Bronchial epithelial cell (primary cell): ENCODE data around the gene GRID2IP. TPM values are rescaled to one million over a fixed set of nuclear protein-coding genes. Genes with fewer than 3 reads are reported as not detected.
A peak's percentile ranks its signal among the peaks of the same experiment; 100 is the strongest.
"Not testable (repeated sequence)": the region's sequence is repeated elsewhere in the genome, so short reads cannot be mapped to it uniquely, and the experiment has no call there.

Source experiments
- DNase-seq: peaks from one replicate; pipeline ENCODE4 v3.0.0-alpha.2; 2010; ENCODE audit warnings: low read depth
- FAIRE-seq: peaks from 2 replicates; lab custom pipeline; 2011; peaks lifted over from hg19 to GRCh38; lab: Jason Lieb, UNC
- H3K27me3 ChIP-seq: 2 replicates; pipeline ENCODE4 v1.5.1; 2011; ENCODE audit warnings: low read length; ENCODE audit not compliant: control insufficient read depth, insufficient read depth
- H3K36me3 ChIP-seq: 2 replicates; pipeline ENCODE4 v1.5.1; 2011; ENCODE audit warnings: low read length; ENCODE audit not compliant: control insufficient read depth, insufficient read depth
- H3K4me3 ChIP-seq: 2 replicates; pipeline ENCODE4 v1.5.1; 2011; ENCODE audit warnings: mild to moderate bottlenecking, low read depth, low read length, control low read depth
- total RNA-seq: library from RNA; depleted of rRNA; stranded (reverse); fragments of >200 nt; gene quantifications from 2 replicates; pipeline ENCODE4 v1.2.1, GENCODE V29; 2014
- TF ChIP-seq, protein P1 (sequence below): IDR thresholded peaks from 2 replicates; pipeline ENCODE4 v1.5.1; 2011; ENCODE audit warnings: mild to moderate bottlenecking, moderate library complexity, low read length, control low read depth, inconsistent platforms; ENCODE audit not compliant: insufficient read depth, severe bottlenecking

Gene GRID2IP
- total RNA-seq, 1 donor from 2014 or later = 0.26 TPM

DNA sequence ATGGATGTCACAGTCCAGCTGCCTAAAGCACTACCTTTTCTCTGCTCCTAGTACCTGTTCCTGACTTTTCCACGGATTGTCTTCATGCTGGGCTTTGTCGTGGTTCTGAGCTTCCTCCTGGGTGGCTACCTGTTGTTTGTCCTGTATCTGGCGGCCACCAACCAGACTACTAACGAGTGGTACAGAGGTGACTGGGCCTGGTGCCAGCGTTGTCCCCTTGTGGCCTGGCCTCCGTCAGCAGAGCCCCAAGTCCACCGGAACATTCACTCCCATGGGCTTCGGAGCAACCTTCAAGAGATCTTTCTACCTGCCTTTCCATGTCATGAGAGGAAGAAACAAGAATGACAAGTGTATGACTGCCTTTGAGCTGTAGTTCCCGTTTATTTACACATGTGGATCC lies 37.3 kb upstream of the GRID2IP start:
- peaks cover 8% of the 10 kb centered on the region for H3K36me3 ChIP-seq
- FAIRE-seq = no peak
- TF ChIP-seq, protein P1, sequence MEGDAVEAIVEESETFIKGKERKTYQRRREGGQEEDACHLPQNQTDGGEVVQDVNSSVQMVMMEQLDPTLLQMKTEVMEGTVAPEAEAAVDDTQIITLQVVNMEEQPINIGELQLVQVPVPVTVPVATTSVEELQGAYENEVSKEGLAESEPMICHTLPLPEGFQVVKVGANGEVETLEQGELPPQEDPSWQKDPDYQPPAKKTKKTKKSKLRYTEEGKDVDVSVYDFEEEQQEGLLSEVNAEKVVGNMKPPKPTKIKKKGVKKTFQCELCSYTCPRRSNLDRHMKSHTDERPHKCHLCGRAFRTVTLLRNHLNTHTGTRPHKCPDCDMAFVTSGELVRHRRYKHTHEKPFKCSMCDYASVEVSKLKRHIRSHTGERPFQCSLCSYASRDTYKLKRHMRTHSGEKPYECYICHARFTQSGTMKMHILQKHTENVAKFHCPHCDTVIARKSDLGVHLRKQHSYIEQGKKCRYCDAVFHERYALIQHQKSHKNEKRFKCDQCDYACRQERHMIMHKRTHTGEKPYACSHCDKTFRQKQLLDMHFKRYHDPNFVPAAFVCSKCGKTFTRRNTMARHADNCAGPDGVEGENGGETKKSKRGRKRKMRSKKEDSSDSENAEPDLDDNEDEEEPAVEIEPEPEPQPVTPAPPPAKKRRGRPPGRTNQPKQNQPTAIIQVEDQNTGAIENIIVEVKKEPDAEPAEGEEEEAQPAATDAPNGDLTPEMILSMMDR = no peak
- DNase-seq = no peak
- H3K4me3 ChIP-seq = no peak overlapping the region
- H3K27me3 ChIP-seq = no peaks in the 10 kb centered on the region

DNA sequence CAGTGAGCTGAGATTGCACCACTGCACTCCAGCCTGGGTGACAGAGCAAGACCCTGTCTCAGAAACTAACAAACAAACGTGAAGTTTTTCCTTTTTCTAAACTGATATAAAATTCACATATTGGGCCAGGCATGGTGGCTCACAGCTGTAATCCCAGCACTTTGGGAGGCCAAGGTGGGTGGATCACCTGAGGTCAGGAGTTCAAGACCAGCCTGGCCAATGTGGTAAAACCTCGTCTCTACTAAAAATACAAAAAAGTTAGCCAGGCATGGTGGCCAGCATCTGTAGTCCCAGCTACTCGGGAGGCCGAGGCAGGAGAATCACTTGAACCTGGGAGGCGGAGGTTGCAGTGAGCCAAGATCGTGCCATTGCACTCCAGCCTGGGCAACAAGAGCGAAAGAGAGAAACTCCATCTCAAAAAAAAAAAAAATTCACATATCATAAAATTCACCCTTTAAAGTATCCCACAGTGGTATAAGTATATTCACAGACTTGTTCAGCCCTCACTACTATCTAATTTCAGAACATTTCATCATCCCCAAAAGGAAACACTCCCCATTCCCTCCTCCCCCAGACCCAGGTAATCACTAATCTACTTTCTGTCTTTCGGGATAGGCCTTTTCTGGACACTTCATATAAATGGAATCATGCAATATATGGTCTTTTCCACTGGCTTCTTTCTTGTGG lies 34.6 kb upstream of the GRID2IP start:
- H3K4me3 ChIP-seq, FAIRE-seq, H3K27me3 ChIP-seq, DNase-seq: not testable (repeated sequence)
- H3K36me3 ChIP-seq = peaks cover 13% of the 10 kb centered on the region

DNA sequence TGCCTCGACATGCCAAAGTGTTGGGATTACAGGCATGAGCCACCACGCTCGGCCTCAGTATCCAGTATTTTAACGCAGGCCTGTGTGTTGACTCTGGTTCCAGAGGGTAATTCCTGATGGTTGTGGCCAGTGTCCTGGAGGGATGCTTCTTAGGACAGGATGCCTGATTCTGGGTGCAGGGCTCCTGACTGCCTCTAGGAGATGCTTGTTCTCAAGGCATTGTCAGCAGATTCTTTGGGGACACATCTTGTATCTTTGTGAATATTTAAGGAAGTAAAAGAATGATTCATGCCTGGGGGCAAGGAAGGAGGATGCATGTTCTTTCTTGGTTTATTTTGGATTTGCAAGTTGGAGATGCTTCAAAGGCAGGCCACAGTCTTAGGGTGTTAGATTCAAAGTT lies 28.2 kb upstream of the GRID2IP start:
- FAIRE-seq = no peak
- Histone ChIP-seq H3K4me3 (no peak overlapping the region), H3K36me3 (peaks cover 7% of the 10 kb centered on the region), H3K27me3 (no peaks in the 10 kb centered on the region)
- DNase-seq = no peak
- TF ChIP-seq, protein P1 = peak; percentile 9

DNA sequence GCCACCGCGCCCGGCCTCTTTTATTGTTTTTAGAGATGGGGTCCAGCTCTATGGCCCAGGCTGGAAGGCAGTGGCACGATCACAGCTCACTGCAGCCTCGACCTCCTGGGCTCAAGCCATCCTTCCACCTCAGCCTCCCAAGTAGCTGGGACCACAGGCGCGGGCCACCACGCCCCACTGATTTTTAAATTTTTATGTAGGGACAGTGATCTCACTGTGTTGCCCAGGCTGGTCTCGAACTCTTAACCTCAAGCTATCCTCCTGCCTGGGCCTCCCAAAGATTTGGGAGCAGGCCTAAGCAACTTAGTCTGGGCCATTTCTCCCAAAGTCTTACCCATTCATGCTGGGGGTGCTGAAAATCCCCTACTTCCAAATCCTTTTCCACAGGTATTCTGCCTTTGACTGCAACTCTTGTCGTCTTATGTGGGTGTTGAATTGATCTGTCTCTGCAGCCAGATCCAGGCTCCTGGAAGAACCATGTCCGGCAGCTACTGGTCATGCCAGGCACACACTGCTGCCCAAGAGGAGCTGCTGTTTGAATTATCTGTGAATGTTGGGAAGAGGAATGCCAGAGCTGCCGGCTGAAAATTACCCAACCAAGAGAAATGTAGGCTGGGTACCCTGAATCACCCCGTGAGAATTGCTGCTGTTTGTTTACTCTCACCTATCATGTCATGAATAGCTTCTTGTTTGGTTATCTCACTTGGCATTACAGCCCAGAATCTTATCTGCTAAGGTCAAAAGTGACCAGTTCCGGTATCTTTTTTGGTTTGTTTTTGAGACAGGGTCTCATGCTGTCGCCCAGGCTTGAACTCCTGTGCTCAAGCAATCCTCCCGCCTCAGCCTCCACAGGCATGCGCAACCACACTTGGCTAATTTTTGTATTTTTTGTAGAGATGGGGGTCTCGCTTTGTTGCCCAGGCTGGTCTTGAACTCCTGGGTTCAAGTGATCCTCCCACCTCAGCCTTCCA lies 27.1 kb upstream of the GRID2IP start:
- FAIRE-seq (no peak), DNase-seq (peak; percentile 52)
- TF ChIP-seq, protein P1 = no peak
- Histone ChIP-seq H3K27me3 (no peaks in the 10 kb centered on the region), H3K36me3 (peaks cover 7% of the 10 kb centered on the region), H3K4me3 (no peak overlapping the region)

DNA sequence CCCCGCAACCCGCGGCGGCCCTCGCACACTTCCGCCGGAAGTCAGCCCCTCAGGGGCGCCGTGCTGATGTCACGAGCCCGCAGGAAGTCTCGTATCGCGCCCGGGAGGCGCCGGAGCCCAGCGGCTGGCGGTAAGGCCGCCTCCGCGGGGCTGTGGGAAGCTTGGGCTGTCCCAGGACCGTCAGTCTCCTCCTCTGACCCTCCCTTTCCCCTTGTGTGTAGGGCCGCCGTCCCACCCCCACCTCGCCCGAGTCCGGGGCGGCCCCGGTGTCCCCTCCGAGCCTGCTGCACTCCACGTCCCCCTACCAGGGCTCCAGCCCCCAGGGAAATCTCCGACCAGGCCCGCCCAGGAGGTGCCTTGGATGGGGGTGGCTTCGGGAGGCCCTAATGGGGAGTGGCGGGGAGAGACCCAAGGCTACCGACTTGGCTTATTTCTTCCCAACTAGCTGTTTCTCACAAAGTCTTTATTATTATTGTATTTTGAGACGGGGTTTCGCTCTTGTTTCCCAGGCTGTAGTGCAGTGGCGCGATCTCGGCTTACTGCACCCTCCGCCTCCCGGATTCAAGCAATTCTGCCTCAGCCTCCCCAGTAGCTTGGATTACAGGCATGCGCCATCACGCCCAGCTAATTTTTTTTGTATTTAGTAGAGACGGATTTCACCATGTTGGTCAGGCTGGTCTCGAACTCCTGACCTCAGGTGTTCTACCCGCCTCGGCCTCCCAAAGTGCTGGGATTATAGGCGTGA lies 26.3 kb upstream of the GRID2IP start, which contains the start of gene ZDHHC4:
Gene ZDHHC4, plus strand, starts transcription at position 86 of the 745 bp plus-strand sequence. CDS start 3,108 bp downstream, outside the sequence.
- FAIRE-seq = no peak
- TF ChIP-seq, protein P1 = no peak
- DNase-seq = peak; percentile 68
- peaks cover 5% of the 10 kb centered on the region for H3K36me3 ChIP-seq
- peak within 1 kb of the TSS; percentile 69 for H3K4me3 ChIP-seq
- H3K27me3 ChIP-seq = no peaks in the 10 kb centered on the region

DNA sequence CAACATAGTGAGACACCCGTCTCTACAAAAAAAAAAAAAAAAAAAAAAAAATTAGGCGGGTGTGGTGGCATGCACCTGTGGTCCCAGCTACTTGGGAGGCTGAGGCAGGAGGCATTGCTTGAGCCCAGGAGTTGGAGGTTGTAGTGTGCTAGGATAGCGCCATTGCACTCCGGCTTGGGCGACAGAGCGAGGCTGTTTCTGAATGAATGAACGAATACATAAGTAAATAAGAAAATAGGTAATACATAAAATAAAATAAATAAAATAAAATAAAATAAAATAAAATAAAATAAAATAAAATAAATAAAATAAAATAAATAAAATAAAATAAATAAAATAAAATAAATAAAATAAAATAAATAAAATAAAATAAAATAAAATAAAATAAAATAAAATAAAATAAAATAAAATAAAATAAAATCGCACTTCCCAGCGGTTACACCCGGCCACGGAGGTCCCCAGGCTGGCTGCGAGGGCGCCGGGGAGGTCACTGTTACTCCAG lies 25.7 kb upstream of the GRID2IP start:
- FAIRE-seq, H3K27me3 ChIP-seq, H3K36me3 ChIP-seq, DNase-seq: not testable (repeated sequence)
- peak overlapping the region; percentile 69 for H3K4me3 ChIP-seq
